H9 (cell line): ENCODE data around the gene PRUNE1. TPM values are rescaled to one million over a fixed set of nuclear protein-coding genes. Genes with fewer than 3 reads are reported as not detected.
A peak's percentile ranks its signal among the peaks of the same experiment; 100 is the strongest.

Source experiments
- DNase-seq: peaks from one replicate; pipeline ENCODE4 v3.0.0-alpha.2; 2017
- H2AFZ ChIP-seq: one replicate; pipeline ENCODE4 v1.6.1; 2013; ENCODE audit warnings: mild to moderate bottlenecking, low read length, control low read depth, moderate library complexity
- H2AK5ac ChIP-seq: 2 replicates; pipeline ENCODE4 v1.6.1; 2013; ENCODE audit warnings: low read length, control low read depth, mixed read lengths; ENCODE audit not compliant: insufficient read length
- H2BK120ac ChIP-seq: one replicate; pipeline ENCODE4 v1.6.1; 2013; ENCODE audit warnings: low read depth, mild to moderate bottlenecking, low read length, control low read depth, inconsistent platforms; ENCODE audit not compliant: poor library complexity, severe bottlenecking
- H2BK12ac ChIP-seq: 2 replicates; pipeline ENCODE4 v1.6.1; 2013; ENCODE audit warnings: low read length, control low read depth, mixed read lengths, low read depth; ENCODE audit not compliant: insufficient read length
- H2BK15ac ChIP-seq: 2 replicates; pipeline ENCODE4 v1.6.1; 2013; ENCODE audit warnings: low read depth, low read length, control low read depth
- H2BK20ac ChIP-seq: one replicate; pipeline ENCODE4 v1.6.1; 2013; ENCODE audit warnings: low read depth, mild to moderate bottlenecking, low read length, control low read depth, inconsistent platforms; ENCODE audit not compliant: poor library complexity, severe bottlenecking
- H2BK5ac ChIP-seq: 2 replicates; pipeline ENCODE4 v1.6.1; 2013; ENCODE audit warnings: low read length, control low read depth, mixed read lengths; ENCODE audit not compliant: insufficient read length
- H3K14ac ChIP-seq: 2 replicates; pipeline ENCODE4 v1.6.1; 2013; ENCODE audit warnings: low read length, control low read depth; ENCODE audit not compliant: insufficient read depth
- H3K18ac ChIP-seq: 2 replicates; pipeline ENCODE4 v1.6.1; 2013; ENCODE audit warnings: low read depth, mild to moderate bottlenecking, mixed read lengths, low read length, control low read depth; ENCODE audit not compliant: insufficient read length
- H3K23ac ChIP-seq: 2 replicates; pipeline ENCODE4 v1.6.1; 2013; ENCODE audit warnings: low read length, control low read depth, mixed read lengths, low read depth; ENCODE audit not compliant: insufficient read length
- H3K23me2 ChIP-seq: 2 replicates; pipeline ENCODE4 v1.6.1; 2013; ENCODE audit warnings: low read depth, mild to moderate bottlenecking, mixed read lengths, low read length, control low read depth; ENCODE audit not compliant: insufficient read length, poor library complexity, severe bottlenecking
- H3K27ac ChIP-seq: 2 replicates; pipeline ENCODE4 v1.5.1; 2013; ENCODE audit warnings: low read length, control low read depth, mixed read lengths, low read depth; ENCODE audit not compliant: insufficient read length
- H3K27me3 ChIP-seq: 2 replicates; pipeline ENCODE4 v1.6.1; 2013; ENCODE audit warnings: low read length, control low read depth, inconsistent platforms; ENCODE audit not compliant: insufficient read depth
- H3K4ac ChIP-seq: 2 replicates; pipeline ENCODE4 v1.6.1; 2013; ENCODE audit warnings: low read depth, mild to moderate bottlenecking, control low read depth, inconsistent platforms, low read length, moderate library complexity
- H3K4me1 ChIP-seq: 2 replicates; pipeline ENCODE4 v1.6.1; 2013; ENCODE audit warnings: low read length, control low read depth, inconsistent platforms; ENCODE audit not compliant: insufficient read depth
- H3K4me2 ChIP-seq: 2 replicates; pipeline ENCODE4 v1.6.1; 2013; ENCODE audit warnings: low read length, control low read depth, mixed read lengths; ENCODE audit not compliant: insufficient read length, insufficient read depth
- H3K56ac ChIP-seq: 2 replicates; pipeline ENCODE4 v1.6.1; 2013; ENCODE audit warnings: low read depth, mild to moderate bottlenecking, mixed read lengths, low read length, control low read depth; ENCODE audit not compliant: insufficient read length
- H3K79me1 ChIP-seq: 2 replicates; pipeline ENCODE4 v1.6.1; 2013; ENCODE audit warnings: low read depth, mild to moderate bottlenecking, moderate library complexity, low read length, control low read depth, inconsistent platforms; ENCODE audit not compliant: insufficient read depth, poor library complexity, severe bottlenecking
- H3K79me2 ChIP-seq: 2 replicates; pipeline ENCODE4 v1.6.1; 2013; ENCODE audit warnings: low read length, control low read depth, inconsistent platforms; ENCODE audit not compliant: insufficient read depth
- H3K9ac ChIP-seq: 2 replicates; pipeline ENCODE4 v1.6.1; 2013; ENCODE audit warnings: low read length, control low read depth, mixed read lengths; ENCODE audit not compliant: insufficient read length; ENCODE audit errors: extremely low read depth
- H3K9me3 ChIP-seq: one replicate; pipeline ENCODE4 v1.6.1; 2013; ENCODE audit warnings: low read depth, low read length, inconsistent platforms; ENCODE audit not compliant: control insufficient read depth
- H3T11ph ChIP-seq: one replicate; pipeline ENCODE4 v1.6.1; 2013; ENCODE audit warnings: mild to moderate bottlenecking, low read length, control low read depth, inconsistent platforms
- H4K20me1 ChIP-seq: one replicate; pipeline ENCODE4 v1.6.1; 2013; ENCODE audit not compliant: control insufficient read depth, insufficient read length, insufficient read depth
- H4K5ac ChIP-seq: 2 replicates; pipeline ENCODE4 v1.6.1; 2013; ENCODE audit warnings: low read depth, mild to moderate bottlenecking, mixed read lengths, low read length, control low read depth; ENCODE audit not compliant: insufficient read length
- H4K8ac ChIP-seq: replicated peaks from 2 replicates; pipeline ENCODE4 v1.6.1; 2013; ENCODE audit warnings: low read length, control low read depth, mixed read lengths, low read depth; ENCODE audit not compliant: insufficient read length
- H4K91ac ChIP-seq: 2 replicates; pipeline ENCODE4 v1.6.1; 2013; ENCODE audit warnings: low read depth, mild to moderate bottlenecking, moderate library complexity, mixed read lengths, low read length, control low read depth; ENCODE audit not compliant: insufficient read length
- H3K27ac Mint-ChIP-seq, 3 experiments: 2 replicates in 2 of 3; 3 replicates in 1 of 3; pipeline ENCODE4 v1.8.0; 2020 to 2021; ENCODE audit warnings: mixed read lengths in 3 of 3, mild to moderate bottlenecking in 1 of 3, moderate library complexity in 1 of 3
- H3K27me3 Mint-ChIP-seq: 2 replicates; pipeline ENCODE4 v1.8.0; 2021; ENCODE audit warnings: low read depth, mild to moderate bottlenecking, moderate library complexity, mixed read lengths
- H3K36me3 Mint-ChIP-seq, 3 experiments: 2 replicates in 2 of 3; 3 replicates in 1 of 3; pipeline ENCODE4 v1.8.0; 2020 to 2021; ENCODE audit warnings: low read depth in 3 of 3, mixed read lengths in 3 of 3; ENCODE audit not compliant: insufficient read depth in 1 of 3
- H3K4me1 Mint-ChIP-seq, 2 experiments: 2 replicates each; pipeline ENCODE4 v1.8.0; 2020; ENCODE audit warnings: mixed read lengths in 2 of 2
- H3K4me3 Mint-ChIP-seq, 2 experiments: 2 replicates in 1 of 2; 3 replicates in 1 of 2; pipeline ENCODE4 v1.8.0; 2020 to 2021; ENCODE audit warnings: mild to moderate bottlenecking in 2 of 2, mixed read lengths in 2 of 2, moderate library complexity in 1 of 2
- H3K9me3 Mint-ChIP-seq, 2 experiments: 2 replicates in 1 of 2; 3 replicates in 1 of 2; pipeline ENCODE4 v1.8.0; 2020; ENCODE audit warnings: mild to moderate bottlenecking in 2 of 2, mixed read lengths in 2 of 2, moderate library complexity in 1 of 2
- CTCF ChIP-seq: fragments of 200-600 bp; sonication (generic); conservative IDR thresholded peaks from 3 replicates; pipeline ENCODE4 v1.8.0; 2021; ENCODE audit warnings: antibody characterized with exemption, mild to moderate bottlenecking
- WGBS: extraction: QIAGEN DNeasy Blood & Tissue Kit; methylation state at CpG from one replicate; pipeline ENCODE4 v1.1.7; 2013; ENCODE audit warnings: missing lambda C conversion rate, low lambda C conversion rate, mixed read lengths; ENCODE audit not compliant: insufficient read length; ENCODE audit errors: extremely low coverage; 5-methylcytosine and 5-hydroxymethylcytosine counted together
- total RNA-seq: library from RNA; stranded (reverse); gene quantifications from 2 replicates; pipeline ENCODE4 v1.2.1, GENCODE V29; 2021

The PRUNE1 gene
- total RNA-seq, 1 experiment from 2014 or later = 22.3 TPM

GRCh38 chr1:150979092-150980056 lies 28.9 kb upstream of the PRUNE1 start:
- no peak overlapping the region for H2BK15ac ChIP-seq
- H3K56ac ChIP-seq = no peak overlapping the region
- no peak overlapping the region for H3K14ac ChIP-seq
- H3K79me2 ChIP-seq = no peaks in the 10 kb centered on the region
- H3K4ac ChIP-seq = no peak overlapping the region
- H4K91ac ChIP-seq = no peak overlapping the region
- no peak overlapping the region for H2AFZ ChIP-seq
- H3T11ph ChIP-seq = no peak overlapping the region
- Mint-ChIP-seq H3K9me3 (no peaks in the 10 kb centered on the region), H3K36me3 (no peaks in the 10 kb centered on the region), H3K4me3 (no peak overlapping the region; a peak in 1 of 5 replicates), H3K27me3 (no peaks in the 10 kb centered on the region), H3K27ac (peak overlapping the region in 1 of 3 experiments; percentile 34; a peak in 2 of 7 replicates), H3K4me1 (peaks cover 48 to 57% of the 10 kb centered on the region in 2 experiments)
- H3K27me3 ChIP-seq = no peaks in the 10 kb centered on the region
- no peak overlapping the region for H4K5ac ChIP-seq
- H2BK120ac ChIP-seq = no peak overlapping the region
- peaks cover 6% of the 10 kb centered on the region for H3K23me2 ChIP-seq
- H4K20me1 ChIP-seq = no peaks in the 10 kb centered on the region
- WGBS = no CpG with 5 or more reads among the region's 23 CpGs
- H3K4me2 ChIP-seq = peak overlapping the region; percentile 7
- H3K79me1 ChIP-seq = no peaks in the 10 kb centered on the region
- TF ChIP-seq CTCF = peak; percentile 100
- H2AK5ac ChIP-seq = no peak overlapping the region
- no peak overlapping the region for H3K9ac ChIP-seq
- H4K8ac ChIP-seq = no peak overlapping the region
- peaks cover 22% of the 10 kb centered on the region; the same call in 1 of the 2 replicates for H3K4me1 ChIP-seq
- no peak overlapping the region for H2BK12ac ChIP-seq
- H3K18ac ChIP-seq = no peak overlapping the region
- no peak overlapping the region for H2BK5ac ChIP-seq
- no peaks in the 10 kb centered on the region for H3K9me3 ChIP-seq
- H2BK20ac ChIP-seq = no peak overlapping the region
- H3K27ac ChIP-seq = peak overlapping the region; percentile 14
- peak; percentile 88 for DNase-seq
- no peak overlapping the region for H3K23ac ChIP-seq
